Mesenchymal stem cell (in vitro differentiated cells and primary cell): ENCODE results near the gene CP.

Experiments used
- DNase-seq: peaks from one replicate; pipeline ENCODE4 v3.0.0-alpha.2; 2013
- H2AFZ ChIP-seq: one replicate; pipeline ENCODE4 v1.6.1; 2013; ENCODE audit warnings: low read depth, mild to moderate bottlenecking, control low read depth, inconsistent platforms, low read length, moderate library complexity
- H2AK5ac ChIP-seq: 2 replicates; pipeline ENCODE4 v1.6.1; 2013; ENCODE audit warnings: low read length, moderate library complexity, mild to moderate bottlenecking, inconsistent platforms; ENCODE audit not compliant: severe bottlenecking
- H2BK120ac ChIP-seq: one replicate; pipeline ENCODE4 v1.6.1; 2013; ENCODE audit warnings: low read depth, mild to moderate bottlenecking, inconsistent platforms, low read length, moderate library complexity
- H2BK12ac ChIP-seq, 2 experiments: one replicate each; pipeline ENCODE4 v1.6.1; 2013; ENCODE audit warnings: inconsistent platforms in 2 of 2, low read length in 2 of 2, mild to moderate bottlenecking in 2 of 2, moderate library complexity in 2 of 2, control low read depth in 1 of 2
- H2BK15ac ChIP-seq: one replicate; pipeline ENCODE4 v1.6.1; 2013; ENCODE audit warnings: mild to moderate bottlenecking, low read depth, inconsistent platforms; ENCODE audit not compliant: poor library complexity, severe bottlenecking
- H2BK5ac ChIP-seq: 2 replicates; pipeline ENCODE4 v1.6.1; 2013; ENCODE audit warnings: low read depth, mild to moderate bottlenecking, low read length, control low read depth, inconsistent platforms; ENCODE audit not compliant: poor library complexity, severe bottlenecking
- H3K14ac ChIP-seq, 2 experiments: one replicate each; pipeline ENCODE4 v1.6.1; 2013; ENCODE audit warnings: inconsistent platforms in 2 of 2, low read length in 2 of 2, control low read depth in 1 of 2, mild to moderate bottlenecking in 1 of 2, moderate library complexity in 1 of 2
- H3K18ac ChIP-seq, 2 experiments: one replicate each; pipeline ENCODE4 v1.6.1; 2013; ENCODE audit warnings: inconsistent platforms in 2 of 2, low read length in 2 of 2, control low read depth in 1 of 2, low read depth in 1 of 2, mild to moderate bottlenecking in 1 of 2
- H3K23ac ChIP-seq, 2 experiments: one replicate each; pipeline ENCODE4 v1.6.1; 2013; ENCODE audit warnings: inconsistent platforms in 2 of 2, low read length in 2 of 2, mild to moderate bottlenecking in 2 of 2, moderate library complexity in 2 of 2, control low read depth in 1 of 2
- H3K27ac ChIP-seq: 2 replicates; pipeline ENCODE4 v1.5.1; 2013; ENCODE audit warnings: mild to moderate bottlenecking, moderate library complexity, low read length, control low read depth, inconsistent platforms; ENCODE audit not compliant: poor library complexity, severe bottlenecking
- H3K27me3 ChIP-seq, 2 experiments: 2 replicates each; pipeline versions ENCODE4 v1.6.1 to v1.7.0; 2013; ENCODE audit warnings: low read length in 2 of 2, mild to moderate bottlenecking in 2 of 2, moderate library complexity in 2 of 2, control low read depth in 1 of 2, inconsistent platforms in 1 of 2; ENCODE audit not compliant: control insufficient read depth in 1 of 2, insufficient read depth in 1 of 2
- H3K36me3 ChIP-seq, 2 experiments: 2 replicates each; pipeline versions ENCODE4 v1.6.1 to v1.7.0; 2013; ENCODE audit warnings: low read length in 2 of 2, control low read depth in 1 of 2, inconsistent platforms in 1 of 2, low read depth in 1 of 2, mild to moderate bottlenecking in 1 of 2; ENCODE audit not compliant: insufficient read depth in 2 of 2, control insufficient read depth in 1 of 2
- H3K4ac ChIP-seq, 2 experiments: one replicate each; pipeline ENCODE4 v1.6.1; 2013; ENCODE audit warnings: inconsistent platforms in 2 of 2, low read length in 2 of 2, mild to moderate bottlenecking in 2 of 2, moderate library complexity in 2 of 2, control low read depth in 1 of 2, low read depth in 1 of 2
- H3K4me1 ChIP-seq: 2 replicates; pipeline ENCODE4 v1.6.1; 2013; ENCODE audit warnings: low read depth, low read length, control low read depth; ENCODE audit not compliant: control insufficient read depth, insufficient read depth
- H3K4me2 ChIP-seq: 2 replicates; pipeline ENCODE4 v1.6.1; 2013; ENCODE audit warnings: low read length, mild to moderate bottlenecking, inconsistent platforms; ENCODE audit not compliant: poor library complexity, severe bottlenecking
- H3K4me3 ChIP-seq, 2 experiments: 2 replicates each; pipeline versions ENCODE4 v1.5.1 to v1.7.0; 2013; ENCODE audit warnings: low read length in 2 of 2, mild to moderate bottlenecking in 2 of 2, control low read depth in 1 of 2, low read depth in 1 of 2; ENCODE audit not compliant: insufficient read depth in 1 of 2
- H3K79me1 ChIP-seq: replicated peaks from 2 replicates; pipeline ENCODE4 v1.6.1; 2013; ENCODE audit warnings: mild to moderate bottlenecking, control low read depth, low read length, inconsistent platforms; ENCODE audit not compliant: poor library complexity, severe bottlenecking
- H3K9ac ChIP-seq: 2 replicates; pipeline ENCODE4 v1.7.0; 2013; ENCODE audit warnings: mild to moderate bottlenecking, low read length, moderate library complexity
- H3K9me3 ChIP-seq: 2 replicates; pipeline ENCODE4 v1.7.0; 2013; ENCODE audit warnings: mild to moderate bottlenecking, low read length; ENCODE audit not compliant: control insufficient read depth
- H4K8ac ChIP-seq: one replicate; pipeline ENCODE4 v1.6.1; 2013; ENCODE audit warnings: inconsistent platforms, mild to moderate bottlenecking, low read length, moderate library complexity
- H4K91ac ChIP-seq: one replicate; pipeline ENCODE4 v1.6.1; 2013; ENCODE audit warnings: mild to moderate bottlenecking, low read length, inconsistent platforms
- WGBS: methylation state at CpG from one replicate; pipeline ENCODE4 v1.1.7; 2013; ENCODE audit warnings: mixed read lengths; 5-methylcytosine and 5-hydroxymethylcytosine counted together

CP gene

DNA sequence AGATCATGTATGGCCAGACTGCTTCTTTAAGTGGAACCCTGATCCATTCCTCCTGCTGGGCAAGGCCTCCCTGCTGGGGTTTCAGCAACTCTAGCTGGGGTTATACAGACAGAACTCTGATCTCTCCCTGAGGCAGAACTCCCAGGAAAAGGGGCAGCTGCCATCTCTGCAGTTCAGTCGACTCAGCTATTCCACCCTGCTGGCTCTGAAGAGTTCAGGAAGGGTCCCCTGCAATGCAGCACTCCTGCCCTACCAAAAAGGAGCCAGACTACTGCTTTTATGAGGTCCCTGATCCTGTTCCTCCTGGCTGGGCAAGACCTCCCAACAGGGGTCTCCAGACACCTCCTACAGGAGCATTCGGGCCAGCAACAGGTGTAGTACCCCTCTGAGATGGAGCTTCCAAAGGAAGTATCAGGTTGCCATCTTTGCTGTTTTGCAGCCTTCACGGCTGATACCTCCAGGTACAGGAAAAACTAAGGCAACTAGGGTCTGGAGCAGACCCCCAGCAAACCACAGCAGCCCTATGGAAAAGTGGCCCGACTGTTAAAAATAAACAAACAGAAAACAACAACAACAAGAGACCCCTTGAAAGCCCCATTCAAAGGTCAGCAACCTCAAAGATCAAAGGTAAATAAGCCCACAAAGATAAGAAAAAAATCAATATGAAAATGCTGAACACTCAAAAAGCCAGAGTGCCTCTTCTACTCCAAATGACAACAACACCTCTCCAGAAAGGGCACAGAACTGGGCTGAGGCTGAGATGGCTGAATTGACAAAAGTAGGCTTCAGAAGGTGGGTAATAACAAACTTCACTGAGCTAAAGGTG is 14.2 kb upstream of the CP start:
- Histone ChIP-seq H2BK5ac (no peak overlapping the region), H2AK5ac (no peak overlapping the region), H4K91ac (peak overlapping the region; percentile 90), H3K36me3 (no peaks in the 10 kb centered on the region), H3K4ac (no peak overlapping the region), H3K79me1 (no peaks in the 10 kb centered on the region), H3K27ac (no peak overlapping the region), H3K9ac (no peak overlapping the region), H2BK15ac (peak overlapping the region; percentile 81), H3K4me3 (no peak overlapping the region), H2BK12ac (peak overlapping the region; percentile 60 to 97), H3K4me2 (no peak overlapping the region), H3K18ac (peak overlapping the region in 1 of 2 experiments; percentile 83), H4K8ac (peak overlapping the region; percentile 62), H3K4me1 (peaks cover 8% of the 10 kb centered on the region), H3K14ac (no peak overlapping the region), H3K27me3 (no peaks in the 10 kb centered on the region), H2AFZ (no peak overlapping the region), H3K9me3 (no peaks in the 10 kb centered on the region), H2BK120ac (peak overlapping the region; percentile 61), H3K23ac (no peak overlapping the region)
- WGBS, result 87% methylated on average over 4 of the region's 4 CpGs
- DNase-seq, result no peak

DNA sequence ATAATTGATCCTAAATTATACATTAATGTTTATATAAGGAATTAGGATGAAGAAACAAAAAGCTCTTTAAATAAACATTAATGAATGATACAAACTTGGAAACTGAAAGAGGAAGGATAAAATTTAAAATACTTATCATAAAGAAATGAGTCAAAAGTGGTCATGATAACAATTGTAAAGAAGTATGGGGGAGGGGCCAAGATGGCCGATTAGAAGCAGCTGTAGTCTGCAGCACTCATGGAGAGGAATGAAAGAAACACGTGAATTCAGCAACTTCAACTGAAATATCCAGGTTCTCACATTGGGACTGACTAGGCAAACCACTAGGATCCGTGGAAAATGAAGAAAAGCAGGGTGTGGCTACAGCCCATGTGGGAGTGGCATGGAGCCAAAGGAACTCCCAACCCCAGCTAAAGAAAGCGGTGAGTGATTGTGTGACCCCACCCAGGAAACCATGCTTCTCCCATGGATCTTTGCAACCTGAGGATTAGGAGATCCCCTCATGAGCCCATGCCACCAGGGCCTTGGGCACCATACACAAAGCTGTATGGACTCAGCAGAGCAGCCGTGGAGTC is 13.1 kb upstream of the CP start:
- Histone ChIP-seq H4K91ac (peak overlapping the region; percentile 90), H3K9me3 (no peaks in the 10 kb centered on the region), H3K18ac (peak overlapping the region in 1 of 2 experiments; percentile 83), H3K27me3 (no peaks in the 10 kb centered on the region), H3K4me1 (peaks cover 8% of the 10 kb centered on the region), H3K14ac (no peak overlapping the region), H3K4me2 (no peak overlapping the region), H2BK12ac (peak overlapping the region; percentile 15 to 97), H3K27ac (no peak overlapping the region), H3K9ac (no peak overlapping the region), H3K4ac (no peak overlapping the region), H2AFZ (no peak overlapping the region), H3K4me3 (no peak overlapping the region), H2BK15ac (no peak overlapping the region), H3K79me1 (no peaks in the 10 kb centered on the region), H2AK5ac (no peak overlapping the region), H3K23ac (no peak overlapping the region), H4K8ac (peak overlapping the region; percentile 62), H2BK5ac (no peak overlapping the region), H2BK120ac (no peak overlapping the region), H3K36me3 (no peaks in the 10 kb centered on the region)
- WGBS, result 80% methylated on average over 3 of the region's 5 CpGs
- no peak for DNase-seq

DNA sequence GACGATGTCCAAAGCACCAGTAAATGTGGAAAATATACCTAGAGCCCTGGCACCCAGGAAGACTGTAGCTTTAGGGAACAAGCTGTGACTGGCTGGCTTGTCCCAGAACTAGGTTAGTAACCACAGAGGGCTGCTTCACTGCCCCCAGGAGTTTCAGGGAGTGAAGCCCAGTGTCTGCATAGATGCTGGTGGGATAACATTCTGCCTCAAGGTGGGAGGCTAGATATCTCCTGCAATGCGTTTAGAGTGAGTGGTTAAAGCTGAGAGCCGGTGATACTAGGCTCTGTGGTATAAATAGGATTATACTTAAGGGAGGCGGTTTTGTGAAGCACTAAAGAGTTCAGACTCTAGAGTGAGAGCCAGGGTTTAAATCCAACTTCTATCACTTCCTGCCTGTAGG is 11.7 kb upstream of the CP start:
- no peak overlapping the region for H2BK15ac ChIP-seq
- H2AK5ac ChIP-seq, result no peak overlapping the region
- no peak for DNase-seq
- H3K14ac ChIP-seq, result peak overlapping the region in 1 of 2 experiments; percentile 41
- no peaks in the 10 kb centered on the region for H3K27me3 ChIP-seq
- no peak overlapping the region for H2BK5ac ChIP-seq
- H2BK12ac ChIP-seq, result peak overlapping the region in 1 of 2 experiments; percentile 92
- H3K9me3 ChIP-seq, result no peaks in the 10 kb centered on the region
- peaks cover 8% of the 10 kb centered on the region for H3K4me1 ChIP-seq
- H3K4me3 ChIP-seq, result no peak overlapping the region
- peak overlapping the region in 1 of 2 experiments; percentile 68 for H3K18ac ChIP-seq
- H3K23ac ChIP-seq, result no peak overlapping the region
- 86% methylated on average over 4 of the region's 4 CpGs for WGBS
- H2BK120ac ChIP-seq, result no peak overlapping the region
- no peak overlapping the region for H3K9ac ChIP-seq
- H3K4me2 ChIP-seq, result no peak overlapping the region
- peak overlapping the region in 1 of 2 experiments; percentile 82 for H3K4ac ChIP-seq
- no peak overlapping the region for H4K91ac ChIP-seq
- no peak overlapping the region for H3K27ac ChIP-seq
- no peaks in the 10 kb centered on the region for H3K79me1 ChIP-seq
- no peak overlapping the region for H4K8ac ChIP-seq
- no peaks in the 10 kb centered on the region for H3K36me3 ChIP-seq
- peak overlapping the region; percentile 39 for H2AFZ ChIP-seq

DNA sequence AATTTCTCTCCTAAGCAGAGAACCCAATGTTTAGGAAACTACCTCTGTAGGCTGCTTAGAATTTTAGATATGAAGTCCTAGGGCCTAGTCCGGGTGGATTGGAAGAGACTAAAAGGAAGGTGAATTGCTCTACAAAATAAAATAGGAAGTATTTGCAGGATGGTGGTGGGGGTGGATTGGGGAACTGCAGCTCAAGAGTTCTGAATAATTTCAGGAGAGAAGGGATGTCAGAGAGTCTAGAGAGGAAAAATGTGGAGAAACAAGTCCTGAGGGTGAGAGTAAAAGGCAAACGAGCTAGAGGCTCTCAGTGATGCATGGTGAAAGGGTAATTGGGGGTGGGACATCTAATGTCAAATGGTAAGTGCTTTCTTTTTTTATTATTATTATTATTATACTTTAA is 10.2 kb upstream of the CP start:
- no peak overlapping the region for H4K8ac ChIP-seq
- no peak overlapping the region for H3K4me3 ChIP-seq
- no peak overlapping the region for H4K91ac ChIP-seq
- H3K14ac ChIP-seq, result no peak overlapping the region
- H2BK15ac ChIP-seq, result no peak overlapping the region
- no peaks in the 10 kb centered on the region for H3K9me3 ChIP-seq
- H3K9ac ChIP-seq, result no peak overlapping the region
- no peaks in the 10 kb centered on the region for H3K79me1 ChIP-seq
- no peak overlapping the region for H3K18ac ChIP-seq
- peaks cover 8% of the 10 kb centered on the region for H3K4me1 ChIP-seq
- no peaks in the 10 kb centered on the region for H3K27me3 ChIP-seq
- no peak overlapping the region for H2BK5ac ChIP-seq
- 90% methylated on average over 2 of the region's 2 CpGs for WGBS
- no peak overlapping the region for H3K4ac ChIP-seq
- H3K36me3 ChIP-seq, result no peaks in the 10 kb centered on the region
- no peak overlapping the region for H2AFZ ChIP-seq
- H3K27ac ChIP-seq, result no peak overlapping the region
- no peak overlapping the region for H2AK5ac ChIP-seq
- H2BK12ac ChIP-seq, result no peak overlapping the region
- no peak overlapping the region for H3K23ac ChIP-seq
- no peak overlapping the region for H2BK120ac ChIP-seq
- no peak for DNase-seq
- H3K4me2 ChIP-seq, result no peak overlapping the region
